HepG2 (cell line): ENCODE data around the gene RRN3. TPM values are rescaled to one million over a fixed set of nuclear protein-coding genes. Genes with fewer than 3 reads are reported as not detected.
A peak's percentile ranks its signal among the peaks of the same experiment; 100 is the strongest.

Source experiments
- ARHGAP35 ChIP-seq: sonication (generic); formaldehyde crosslinking; IDR thresholded peaks from 2 replicates; pipeline ENCODE4 v1.9.0; 2022; ENCODE audit warnings: mild to moderate bottlenecking, inconsistent platforms, moderate library complexity, missing genetic modification reagents, borderline replicate concordance
- EED ChIP-seq: sonication (generic); formaldehyde crosslinking; IDR thresholded peaks from 2 replicates; pipeline ENCODE4 v1.5.0; 2020; ENCODE audit warnings: mild to moderate bottlenecking, missing genetic modification reagents
- ESRRA ChIP-seq: sonication (generic); formaldehyde crosslinking; IDR thresholded peaks from 2 replicates; pipeline ENCODE4 v1.5.1; 2020; ENCODE audit warnings: mild to moderate bottlenecking, low read depth, missing genetic modification reagents
- KDM5A ChIP-seq: fragments of 200-600 bp; sonication (generic); IDR thresholded peaks from 2 replicates; pipeline ENCODE4 v1.7.0; 2018; ENCODE audit warnings: antibody characterized with exemption, mild to moderate bottlenecking, low read length, borderline replicate concordance
- MIER2 ChIP-seq: IDR thresholded peaks from 2 replicates; pipeline ENCODE4 v1.6.1; 2016; ENCODE audit warnings: missing biosample characterization, missing genetic modification reagents
- MXD4 ChIP-seq: IDR thresholded peaks from 2 replicates; pipeline ENCODE4 v1.6.1; 2016; ENCODE audit warnings: mild to moderate bottlenecking, missing biosample characterization, missing genetic modification reagents
- REPIN1 ChIP-seq: sonication (generic); formaldehyde crosslinking; IDR thresholded peaks from 2 replicates; pipeline ENCODE4 v1.8.0; 2022; ENCODE audit warnings: missing genetic modification reagents, low read depth, mild to moderate bottlenecking, borderline replicate concordance
- SALL2 ChIP-seq: sonication (generic); formaldehyde crosslinking; IDR thresholded peaks from 2 replicates; pipeline ENCODE4 v1.8.1; 2023; ENCODE audit warnings: mild to moderate bottlenecking, missing genetic modification reagents, inconsistent platforms
- ZNF230 ChIP-seq: sonication (generic); formaldehyde crosslinking; IDR thresholded peaks from 2 replicates; pipeline ENCODE4 v1.4.0; 2020; ENCODE audit warnings: mild to moderate bottlenecking, missing genetic modification reagents
- ZNF317 ChIP-seq: sonication (generic); formaldehyde crosslinking; IDR thresholded peaks from 2 replicates; pipeline ENCODE4 v1.5.0; 2020; ENCODE audit warnings: mild to moderate bottlenecking, missing genetic modification reagents
- ZNF333 ChIP-seq: sonication (generic); formaldehyde crosslinking; IDR thresholded peaks from 2 replicates; pipeline ENCODE4 v1.4.0; 2020; ENCODE audit warnings: mild to moderate bottlenecking, missing genetic modification reagents, borderline replicate concordance
- ZNF337 ChIP-seq: sonication (generic); formaldehyde crosslinking; IDR thresholded peaks from 2 replicates; pipeline ENCODE4 v1.5.1; 2020; ENCODE audit warnings: missing genetic modification reagents, low read depth, mild to moderate bottlenecking, borderline replicate concordance
- ZZZ3 ChIP-seq: sonication (generic); formaldehyde crosslinking; IDR thresholded peaks from 2 replicates; pipeline ENCODE4 v1.4.0; 2020; ENCODE audit warnings: missing genetic modification reagents, mild to moderate bottlenecking, borderline replicate concordance
- polyA plus RNA-seq, 8 experiments: library from polyadenylated mRNA; depleted of rRNA in 3 of 8; stranded (reverse) in 7 of 8; unstranded in 1 of 8; fragments of >200 nt; fragmentation: Illumina TruSeq in 4 of 8; extraction: Trizol in 4 of 8; gene quantifications; 2 replicates each; pipeline versions ENCODE4 v1.2.1 to v1.2.3, GENCODE V29; 2011 to 2016; ENCODE audit warnings: low read depth in 4 of 8, missing spikeins in 1 of 8, mixed read lengths in 1 of 8; ENCODE audit not compliant: insufficient read depth in 1 of 8
- total RNA-seq, 5 experiments: library from RNA; depleted of rRNA; stranded (reverse); fragments of >200 nt; fragmentation: Illumina TruSeq; extraction: Trizol; gene quantifications; 2 replicates each; pipeline ENCODE4 v1.2.3, GENCODE V29; 2016; ENCODE audit warnings: low read depth in 1 of 5
- TF ChIP-seq, protein P1 (sequence below): IDR thresholded peaks from 2 replicates; pipeline ENCODE4 v1.6.1; 2016; ENCODE audit warnings: low read depth, missing genetic modification reagents, missing compliant biosample characterization
- TF ChIP-seq, protein P2 (sequence below): IDR thresholded peaks from 2 replicates; pipeline ENCODE4 v1.6.1; 2016; ENCODE audit warnings: low read depth
- TF ChIP-seq, protein P3 (sequence below): sonication (generic); formaldehyde crosslinking; IDR thresholded peaks from 2 replicates; pipeline ENCODE4 v1.8.1; 2023; ENCODE audit warnings: mild to moderate bottlenecking, moderate library complexity, missing genetic modification reagents
- TF ChIP-seq, protein P4 (sequence below): sonication (generic); formaldehyde crosslinking; IDR thresholded peaks from 2 replicates; pipeline ENCODE4 v1.4.0; 2020; ENCODE audit warnings: missing genetic modification reagents, borderline replicate concordance

RRN3 gene
- total and polyA plus RNA-seq, 2 of the 13 experiments (the other 11 are each of a cell fraction or from before 2014, with no cell fraction given) = 45.8 to 67.0 TPM

DNA sequence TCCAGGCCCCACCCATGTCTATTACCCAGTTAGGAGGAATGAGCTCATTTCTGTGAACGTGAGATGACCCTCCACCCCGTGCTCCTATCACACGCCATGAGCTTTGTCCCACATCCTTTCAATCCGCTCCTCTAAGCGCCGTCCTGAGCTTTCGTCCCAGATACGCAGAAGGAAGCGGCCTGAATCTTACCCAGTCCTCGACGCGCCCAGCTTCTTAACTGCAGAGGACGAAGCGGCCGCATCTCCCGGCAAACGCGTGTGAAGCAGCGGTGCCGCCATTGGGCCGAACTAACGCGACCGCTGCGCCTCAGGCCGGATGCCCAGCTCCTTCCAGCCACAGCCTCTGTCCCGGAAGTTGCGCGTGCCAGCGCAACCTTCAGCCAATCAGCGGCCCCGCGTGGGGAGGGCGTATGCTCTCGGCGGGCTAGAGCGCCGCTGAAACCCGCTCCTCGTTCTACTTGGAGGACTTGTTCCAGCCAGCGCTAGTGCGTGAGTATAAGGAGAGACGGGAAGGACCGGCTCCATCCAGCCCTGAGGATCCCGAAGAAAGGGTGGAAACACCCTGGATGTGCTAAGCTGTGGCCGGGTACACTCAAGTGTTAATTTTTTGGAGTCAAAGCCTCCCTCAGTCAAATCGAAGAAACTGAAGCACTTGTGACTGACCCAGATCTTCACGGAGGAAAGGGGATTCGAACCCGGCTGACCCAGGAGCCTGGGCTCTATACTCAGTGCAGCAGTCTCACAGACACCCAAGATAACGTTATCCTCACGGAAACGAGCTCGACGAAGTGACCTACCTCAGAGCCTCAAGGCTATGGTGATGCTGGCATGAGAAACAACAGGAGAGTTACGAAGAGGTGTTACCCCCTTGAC lies at the start of gene RRN3 (continued):
- TF ChIP-seq, protein P1, sequence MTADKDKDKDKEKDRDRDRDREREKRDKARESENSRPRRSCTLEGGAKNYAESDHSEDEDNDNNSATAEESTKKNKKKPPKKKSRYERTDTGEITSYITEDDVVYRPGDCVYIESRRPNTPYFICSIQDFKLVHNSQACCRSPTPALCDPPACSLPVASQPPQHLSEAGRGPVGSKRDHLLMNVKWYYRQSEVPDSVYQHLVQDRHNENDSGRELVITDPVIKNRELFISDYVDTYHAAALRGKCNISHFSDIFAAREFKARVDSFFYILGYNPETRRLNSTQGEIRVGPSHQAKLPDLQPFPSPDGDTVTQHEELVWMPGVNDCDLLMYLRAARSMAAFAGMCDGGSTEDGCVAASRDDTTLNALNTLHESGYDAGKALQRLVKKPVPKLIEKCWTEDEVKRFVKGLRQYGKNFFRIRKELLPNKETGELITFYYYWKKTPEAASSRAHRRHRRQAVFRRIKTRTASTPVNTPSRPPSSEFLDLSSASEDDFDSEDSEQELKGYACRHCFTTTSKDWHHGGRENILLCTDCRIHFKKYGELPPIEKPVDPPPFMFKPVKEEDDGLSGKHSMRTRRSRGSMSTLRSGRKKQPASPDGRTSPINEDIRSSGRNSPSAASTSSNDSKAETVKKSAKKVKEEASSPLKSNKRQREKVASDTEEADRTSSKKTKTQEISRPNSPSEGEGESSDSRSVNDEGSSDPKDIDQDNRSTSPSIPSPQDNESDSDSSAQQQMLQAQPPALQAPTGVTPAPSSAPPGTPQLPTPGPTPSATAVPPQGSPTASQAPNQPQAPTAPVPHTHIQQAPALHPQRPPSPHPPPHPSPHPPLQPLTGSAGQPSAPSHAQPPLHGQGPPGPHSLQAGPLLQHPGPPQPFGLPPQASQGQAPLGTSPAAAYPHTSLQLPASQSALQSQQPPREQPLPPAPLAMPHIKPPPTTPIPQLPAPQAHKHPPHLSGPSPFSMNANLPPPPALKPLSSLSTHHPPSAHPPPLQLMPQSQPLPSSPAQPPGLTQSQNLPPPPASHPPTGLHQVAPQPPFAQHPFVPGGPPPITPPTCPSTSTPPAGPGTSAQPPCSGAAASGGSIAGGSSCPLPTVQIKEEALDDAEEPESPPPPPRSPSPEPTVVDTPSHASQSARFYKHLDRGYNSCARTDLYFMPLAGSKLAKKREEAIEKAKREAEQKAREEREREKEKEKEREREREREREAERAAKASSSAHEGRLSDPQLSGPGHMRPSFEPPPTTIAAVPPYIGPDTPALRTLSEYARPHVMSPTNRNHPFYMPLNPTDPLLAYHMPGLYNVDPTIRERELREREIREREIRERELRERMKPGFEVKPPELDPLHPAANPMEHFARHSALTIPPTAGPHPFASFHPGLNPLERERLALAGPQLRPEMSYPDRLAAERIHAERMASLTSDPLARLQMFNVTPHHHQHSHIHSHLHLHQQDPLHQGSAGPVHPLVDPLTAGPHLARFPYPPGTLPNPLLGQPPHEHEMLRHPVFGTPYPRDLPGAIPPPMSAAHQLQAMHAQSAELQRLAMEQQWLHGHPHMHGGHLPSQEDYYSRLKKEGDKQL = peak; percentile 59; the same call in 1 of the 2 replicates
- TF ChIP-seq ZNF337 (CRISPR knock-in tag) (peak; percentile 66; the same call in 1 of the 2 replicates), SALL2 (CRISPR knock-in tag) (peak; percentile 93), KDM5A (peak; percentile 72; the same call in 1 of the 2 replicates), ESRRA (CRISPR knock-in tag) (peak; percentile 80), ZZZ3 (peak; percentile 99), ARHGAP35 (CRISPR knock-in tag) (peak; percentile 97), ZNF333 (CRISPR knock-in tag) (peak; percentile 95), EED (CRISPR knock-in tag) (peak; percentile 95), ZNF230 (peak; percentile 96), REPIN1 (CRISPR knock-in tag) (peak; percentile 98), ZNF317 (CRISPR knock-in tag) (peak; percentile 89), MXD4 (CRISPR knock-in tag) (peak; percentile 96), MIER2 (0 out of 2 replicates have a peak, but pooled peaks have one; percentile 59)
- TF ChIP-seq, protein P2, sequence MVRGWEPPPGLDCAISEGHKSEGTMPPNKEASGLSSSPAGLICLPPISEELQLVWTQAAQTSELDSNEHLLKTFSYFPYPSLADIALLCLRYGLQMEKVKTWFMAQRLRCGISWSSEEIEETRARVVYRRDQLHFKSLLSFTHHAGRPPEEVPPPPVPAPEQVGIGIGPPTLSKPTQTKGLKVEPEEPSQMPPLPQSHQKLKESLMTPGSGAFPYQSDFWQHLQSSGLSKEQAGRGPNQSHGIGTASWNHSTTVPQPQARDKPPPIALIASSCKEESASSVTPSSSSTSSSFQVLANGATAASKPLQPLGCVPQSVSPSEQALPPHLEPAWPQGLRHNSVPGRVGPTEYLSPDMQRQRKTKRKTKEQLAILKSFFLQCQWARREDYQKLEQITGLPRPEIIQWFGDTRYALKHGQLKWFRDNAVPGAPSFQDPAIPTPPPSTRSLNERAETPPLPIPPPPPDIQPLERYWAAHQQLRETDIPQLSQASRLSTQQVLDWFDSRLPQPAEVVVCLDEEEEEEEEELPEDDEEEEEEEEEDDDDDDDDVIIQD = peak; percentile 72
- TF ChIP-seq, protein P3, sequence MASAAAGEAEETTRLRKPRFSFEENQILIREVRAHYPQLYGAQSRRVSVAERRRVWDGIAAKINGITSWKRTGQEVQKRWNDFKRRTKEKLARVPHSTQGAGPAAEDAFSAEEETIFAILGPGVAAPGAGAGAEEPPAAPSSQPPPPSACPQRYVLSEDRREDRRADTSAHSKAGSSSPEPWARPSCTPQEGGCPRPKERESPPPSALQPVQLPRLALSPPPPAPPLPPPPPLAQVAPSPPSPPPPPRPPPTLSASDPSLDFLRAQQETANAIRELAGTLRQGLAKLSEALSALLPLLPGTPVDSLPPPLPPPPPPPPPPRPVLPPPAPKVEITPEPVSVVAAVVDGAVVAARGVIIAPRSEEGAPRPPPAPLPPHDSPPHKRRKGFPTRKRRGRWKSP (CRISPR knock-in tag) = peak; percentile 95
- TF ChIP-seq, protein P4, sequence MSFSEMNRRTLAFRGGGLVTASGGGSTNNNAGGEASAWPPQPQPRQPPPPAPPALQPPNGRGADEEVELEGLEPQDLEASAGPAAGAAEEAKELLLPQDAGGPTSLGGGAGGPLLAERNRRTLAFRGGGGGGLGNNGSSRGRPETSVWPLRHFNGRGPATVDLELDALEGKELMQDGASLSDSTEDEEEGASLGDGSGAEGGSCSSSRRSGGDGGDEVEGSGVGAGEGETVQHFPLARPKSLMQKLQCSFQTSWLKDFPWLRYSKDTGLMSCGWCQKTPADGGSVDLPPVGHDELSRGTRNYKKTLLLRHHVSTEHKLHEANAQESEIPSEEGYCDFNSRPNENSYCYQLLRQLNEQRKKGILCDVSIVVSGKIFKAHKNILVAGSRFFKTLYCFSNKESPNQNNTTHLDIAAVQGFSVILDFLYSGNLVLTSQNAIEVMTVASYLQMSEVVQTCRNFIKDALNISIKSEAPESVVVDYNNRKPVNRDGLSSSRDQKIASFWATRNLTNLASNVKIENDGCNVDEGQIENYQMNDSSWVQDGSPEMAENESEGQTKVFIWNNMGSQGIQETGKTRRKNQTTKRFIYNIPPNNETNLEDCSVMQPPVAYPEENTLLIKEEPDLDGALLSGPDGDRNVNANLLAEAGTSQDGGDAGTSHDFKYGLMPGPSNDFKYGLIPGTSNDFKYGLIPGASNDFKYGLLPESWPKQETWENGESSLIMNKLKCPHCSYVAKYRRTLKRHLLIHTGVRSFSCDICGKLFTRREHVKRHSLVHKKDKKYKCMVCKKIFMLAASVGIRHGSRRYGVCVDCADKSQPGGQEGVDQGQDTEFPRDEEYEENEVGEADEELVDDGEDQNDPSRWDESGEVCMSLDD (CRISPR knock-in tag) = 0 out of 2 replicates have a peak, but pooled peaks have one; percentile 63
